ENCODE data around the gene CYP27C1.

- TF ChIP-seq POLR2AphosphoS5 (IDR thresholded peaks at IDR 0.05), result no peak
- TF ChIP-seq, protein P1, sequence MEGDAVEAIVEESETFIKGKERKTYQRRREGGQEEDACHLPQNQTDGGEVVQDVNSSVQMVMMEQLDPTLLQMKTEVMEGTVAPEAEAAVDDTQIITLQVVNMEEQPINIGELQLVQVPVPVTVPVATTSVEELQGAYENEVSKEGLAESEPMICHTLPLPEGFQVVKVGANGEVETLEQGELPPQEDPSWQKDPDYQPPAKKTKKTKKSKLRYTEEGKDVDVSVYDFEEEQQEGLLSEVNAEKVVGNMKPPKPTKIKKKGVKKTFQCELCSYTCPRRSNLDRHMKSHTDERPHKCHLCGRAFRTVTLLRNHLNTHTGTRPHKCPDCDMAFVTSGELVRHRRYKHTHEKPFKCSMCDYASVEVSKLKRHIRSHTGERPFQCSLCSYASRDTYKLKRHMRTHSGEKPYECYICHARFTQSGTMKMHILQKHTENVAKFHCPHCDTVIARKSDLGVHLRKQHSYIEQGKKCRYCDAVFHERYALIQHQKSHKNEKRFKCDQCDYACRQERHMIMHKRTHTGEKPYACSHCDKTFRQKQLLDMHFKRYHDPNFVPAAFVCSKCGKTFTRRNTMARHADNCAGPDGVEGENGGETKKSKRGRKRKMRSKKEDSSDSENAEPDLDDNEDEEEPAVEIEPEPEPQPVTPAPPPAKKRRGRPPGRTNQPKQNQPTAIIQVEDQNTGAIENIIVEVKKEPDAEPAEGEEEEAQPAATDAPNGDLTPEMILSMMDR (IDR thresholded peaks at IDR 0.05), result no peak
Observed at GRCh38 chr2:127255146-127255545, 35.0 kb upstream of the CYP27C1 start.
